ENCODE data around the gene RPL22.

DNA sequence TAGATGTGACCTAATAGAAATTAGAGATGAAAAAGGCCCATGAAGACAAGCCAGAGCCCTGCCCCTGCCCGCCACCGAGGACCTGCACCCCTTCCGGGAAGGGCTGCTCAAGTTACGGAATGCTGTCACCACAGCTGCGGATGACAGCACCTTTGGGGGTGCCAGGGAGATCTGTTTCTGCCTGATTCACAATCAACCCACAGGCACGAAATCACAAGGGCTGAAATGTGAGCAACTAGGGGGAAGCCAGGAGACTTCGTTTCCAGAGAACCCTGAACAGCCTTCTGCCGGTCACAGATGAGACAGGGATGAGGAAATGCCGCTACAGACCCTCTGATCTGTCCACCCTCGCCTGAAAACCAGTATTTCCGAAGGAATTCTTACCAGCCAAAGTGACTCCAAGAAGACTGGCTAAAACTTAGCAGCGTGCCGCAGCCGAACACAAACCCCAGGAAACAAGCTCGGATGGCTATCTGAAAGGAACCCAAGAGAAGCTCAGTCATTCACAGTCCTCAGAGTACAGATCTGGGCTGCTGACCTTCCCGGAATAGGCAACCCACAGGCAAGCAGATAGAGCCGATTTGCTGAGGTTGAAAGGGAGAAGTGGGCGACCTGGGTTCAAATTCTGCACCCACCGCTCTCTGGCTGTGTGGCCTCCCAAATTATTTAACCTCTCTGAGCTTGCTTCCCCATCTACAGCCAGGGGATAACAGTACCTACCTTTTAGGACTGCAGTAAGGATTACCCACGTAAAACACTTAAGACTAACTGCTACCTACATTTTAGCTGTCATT lies 35.3 kb upstream of the RPL22 start:
- TF ChIP-seq, protein P1, sequence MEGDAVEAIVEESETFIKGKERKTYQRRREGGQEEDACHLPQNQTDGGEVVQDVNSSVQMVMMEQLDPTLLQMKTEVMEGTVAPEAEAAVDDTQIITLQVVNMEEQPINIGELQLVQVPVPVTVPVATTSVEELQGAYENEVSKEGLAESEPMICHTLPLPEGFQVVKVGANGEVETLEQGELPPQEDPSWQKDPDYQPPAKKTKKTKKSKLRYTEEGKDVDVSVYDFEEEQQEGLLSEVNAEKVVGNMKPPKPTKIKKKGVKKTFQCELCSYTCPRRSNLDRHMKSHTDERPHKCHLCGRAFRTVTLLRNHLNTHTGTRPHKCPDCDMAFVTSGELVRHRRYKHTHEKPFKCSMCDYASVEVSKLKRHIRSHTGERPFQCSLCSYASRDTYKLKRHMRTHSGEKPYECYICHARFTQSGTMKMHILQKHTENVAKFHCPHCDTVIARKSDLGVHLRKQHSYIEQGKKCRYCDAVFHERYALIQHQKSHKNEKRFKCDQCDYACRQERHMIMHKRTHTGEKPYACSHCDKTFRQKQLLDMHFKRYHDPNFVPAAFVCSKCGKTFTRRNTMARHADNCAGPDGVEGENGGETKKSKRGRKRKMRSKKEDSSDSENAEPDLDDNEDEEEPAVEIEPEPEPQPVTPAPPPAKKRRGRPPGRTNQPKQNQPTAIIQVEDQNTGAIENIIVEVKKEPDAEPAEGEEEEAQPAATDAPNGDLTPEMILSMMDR (conservative IDR thresholded peaks at IDR 0.05; ENCODE audit: low read depth, low read length) = no peak
- TF ChIP-seq RFX5 (IDR thresholded peaks at IDR 0.05; ENCODE audit: low read depth, low read length) (no peak), POLR2A (IDR thresholded peaks at IDR 0.05; ENCODE audit: low read depth, low read length) (no peak), BHLHE40 (IDR thresholded peaks at IDR 0.05; ENCODE audit: low read depth, low read length) (no peak), FOS (IDR thresholded peaks at IDR 0.05; ENCODE audit: low read depth, low read length) (no peak), MXI1 (IDR thresholded peaks at IDR 0.05; ENCODE audit: borderline replicate concordance, low read depth, low read length) (no peak), CEBPB (IDR thresholded peaks at IDR 0.05; ENCODE audit: low read depth, low read length) (no peak), SMC3 (IDR thresholded peaks at IDR 0.05; ENCODE audit: low read depth, low read length) (no peak), RAD21 (IDR thresholded peaks at IDR 0.05; ENCODE audit: low read length) (no peak), RCOR1 (IDR thresholded peaks at IDR 0.05; ENCODE audit: insufficient replicate concordance, low read length) (no peak)
- TF ChIP-seq, protein P2, sequence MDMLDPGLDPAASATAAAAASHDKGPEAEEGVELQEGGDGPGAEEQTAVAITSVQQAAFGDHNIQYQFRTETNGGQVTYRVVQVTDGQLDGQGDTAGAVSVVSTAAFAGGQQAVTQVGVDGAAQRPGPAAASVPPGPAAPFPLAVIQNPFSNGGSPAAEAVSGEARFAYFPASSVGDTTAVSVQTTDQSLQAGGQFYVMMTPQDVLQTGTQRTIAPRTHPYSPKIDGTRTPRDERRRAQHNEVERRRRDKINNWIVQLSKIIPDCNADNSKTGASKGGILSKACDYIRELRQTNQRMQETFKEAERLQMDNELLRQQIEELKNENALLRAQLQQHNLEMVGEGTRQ (IDR thresholded peaks at IDR 0.05; ENCODE audit: low read depth, low read length) = no peak

Measured in IMR-90 (cell line).